GM12872 (cell line): ENCODE results near the gene DICER1.

Source experiments
- CTCF ChIP-seq: IDR thresholded peaks from 3 replicates; pipeline ENCODE4 v1.5.1; 2011; ENCODE audit warnings: low read depth, mild to moderate bottlenecking, low read length, moderate library complexity; ENCODE audit not compliant: insufficient read depth

The DICER1 gene

DNA sequence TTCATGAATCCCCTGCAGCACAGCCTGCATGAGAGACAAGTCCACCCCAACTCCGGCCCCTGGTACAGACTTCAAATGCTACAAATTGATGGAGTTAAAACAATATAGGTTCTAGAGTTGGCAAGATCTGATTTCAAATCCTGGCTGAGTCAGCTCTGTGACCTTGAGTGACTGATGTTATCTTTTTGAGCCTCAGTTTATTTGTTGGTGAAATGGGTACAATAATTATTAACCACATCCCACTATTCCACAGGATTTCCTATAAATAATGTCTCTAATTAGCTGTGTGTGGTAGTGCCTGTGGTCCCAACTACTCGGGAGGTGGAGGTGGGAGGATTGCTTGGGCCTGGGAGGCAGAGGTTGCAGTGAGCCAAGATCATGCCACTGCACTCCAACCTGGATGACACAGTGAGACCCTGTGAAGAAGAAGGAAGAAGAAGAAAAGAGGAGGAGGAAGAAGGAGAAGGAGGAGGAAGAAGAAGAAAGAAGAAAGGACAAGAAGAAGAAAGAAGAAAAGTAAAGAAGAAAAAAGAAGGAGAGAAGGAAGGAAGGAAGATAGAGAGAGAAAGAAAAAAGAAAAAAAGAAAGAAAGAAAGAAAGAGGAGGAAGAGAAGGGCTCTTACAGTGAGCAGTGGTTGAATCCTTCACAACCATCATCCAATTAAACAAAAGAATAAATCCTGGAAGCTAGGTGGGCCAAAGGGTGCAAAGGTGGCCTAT, 39.7 kb upstream of the DICER1 start:
- no peak for TF ChIP-seq CTCF

GRCh38 chr14:95196268-95196667, 38.9 kb upstream of the DICER1 start:
- peak; percentile 58; the same call in 2 of the 3 replicates for TF ChIP-seq CTCF

- TF ChIP-seq CTCF: no peak
Measured at GRCh38 chr14:95195031-95195430, 37.7 kb upstream of the DICER1 start.

DNA sequence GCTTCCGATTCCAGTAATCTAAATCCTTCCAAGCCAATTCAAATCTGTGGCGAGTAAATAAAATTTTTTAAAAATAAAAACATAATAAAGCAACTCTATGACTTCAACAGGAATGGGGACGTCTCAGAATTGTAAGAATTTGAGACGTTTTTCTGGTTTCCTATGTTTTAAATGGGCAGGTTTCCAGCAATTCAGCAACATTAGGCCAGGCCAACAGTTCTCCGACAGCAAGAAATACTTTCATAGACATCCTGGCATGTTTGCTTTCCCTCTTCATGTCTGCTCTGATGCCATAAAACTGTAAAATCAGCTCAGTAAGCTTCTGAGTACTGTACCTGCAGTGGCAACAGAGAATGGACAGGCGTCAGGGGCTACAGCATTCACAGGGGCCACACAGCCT, 35.8 kb upstream of the DICER1 start:
- no peak for TF ChIP-seq CTCF

GRCh38 chr14:95192311-95192710, 35.0 kb upstream of the DICER1 start:
- TF ChIP-seq CTCF: no peak

DNA sequence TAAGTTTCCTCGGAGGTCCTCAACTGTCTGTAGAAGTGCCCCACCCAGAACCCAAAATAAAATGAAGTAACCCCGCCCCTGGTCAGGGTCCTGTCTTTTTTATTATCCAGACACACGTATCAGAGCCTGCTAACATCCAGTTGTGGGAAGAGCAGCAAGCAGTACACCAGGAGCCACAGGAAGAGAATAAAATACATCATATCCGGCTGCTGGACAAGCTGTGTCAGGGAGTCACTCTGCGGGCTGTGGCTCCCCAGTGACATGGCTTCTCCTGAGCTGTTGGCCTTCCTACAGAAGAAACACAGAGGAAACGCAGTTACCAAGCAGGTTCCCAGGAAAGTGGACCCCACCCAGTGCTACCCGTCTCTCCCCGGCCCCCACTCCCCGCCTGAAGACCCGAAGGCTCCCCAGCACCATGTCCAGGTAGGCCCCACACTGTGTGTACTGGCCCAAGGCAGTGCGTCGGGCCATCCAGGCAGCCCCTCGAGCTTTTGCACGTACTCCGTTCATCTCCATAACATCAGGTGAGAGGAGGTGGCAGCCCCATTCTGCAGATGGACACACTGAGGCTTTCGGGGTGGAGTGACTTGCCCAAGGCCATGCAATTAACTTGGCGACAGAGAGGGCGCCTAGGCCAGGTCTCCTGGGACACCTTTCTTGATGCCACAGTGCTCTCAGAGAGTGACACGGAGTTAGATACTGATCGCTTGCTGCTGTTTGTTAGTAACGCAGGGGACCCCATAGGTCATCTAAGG, 34.3 kb upstream of the DICER1 start:
- TF ChIP-seq CTCF: no peak

DNA sequence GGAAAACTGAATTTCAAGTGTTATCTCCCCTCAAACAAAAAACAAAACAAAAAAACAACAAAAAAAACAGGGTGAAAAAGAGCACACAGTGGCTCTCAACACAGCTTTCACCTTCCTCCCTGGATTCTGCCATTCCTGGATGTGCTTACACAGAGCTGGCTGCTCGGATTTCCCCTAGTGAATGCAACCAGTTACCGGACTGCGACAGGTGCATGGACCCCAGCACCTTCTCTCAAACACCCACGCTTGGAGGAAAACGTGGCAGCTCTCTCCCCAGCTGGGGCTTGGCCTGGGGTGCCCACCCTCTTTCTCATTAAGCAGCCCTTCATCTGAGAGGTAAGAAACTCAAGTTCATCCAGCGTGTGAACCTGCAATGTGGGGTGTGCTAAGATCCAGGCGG, 33.5 kb upstream of the DICER1 start:
- TF ChIP-seq CTCF: no peak
